ENCODE data around the gene GRID2.

The GRID2 gene

DNA sequence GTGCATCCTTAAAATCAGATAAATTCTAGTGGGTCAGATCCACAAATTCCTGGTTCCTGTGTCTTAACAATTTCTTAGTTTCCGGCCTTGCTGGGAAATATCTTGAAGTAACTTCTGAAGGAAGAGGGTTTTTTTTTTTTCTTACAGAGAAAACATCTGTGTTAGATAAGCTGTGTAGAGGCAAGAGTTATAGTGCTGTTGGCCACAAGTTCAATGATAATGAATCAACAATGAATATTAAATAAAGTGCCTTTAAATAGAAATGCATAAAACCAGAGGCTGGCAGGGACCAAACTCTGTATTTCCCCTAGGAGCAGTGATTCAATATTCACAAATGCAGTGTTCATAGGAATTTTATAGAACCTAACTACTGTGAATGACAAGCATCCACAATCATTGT lies 812.9 kb downstream of the GRID2 start:
- DNase-seq = no peak

DNA sequence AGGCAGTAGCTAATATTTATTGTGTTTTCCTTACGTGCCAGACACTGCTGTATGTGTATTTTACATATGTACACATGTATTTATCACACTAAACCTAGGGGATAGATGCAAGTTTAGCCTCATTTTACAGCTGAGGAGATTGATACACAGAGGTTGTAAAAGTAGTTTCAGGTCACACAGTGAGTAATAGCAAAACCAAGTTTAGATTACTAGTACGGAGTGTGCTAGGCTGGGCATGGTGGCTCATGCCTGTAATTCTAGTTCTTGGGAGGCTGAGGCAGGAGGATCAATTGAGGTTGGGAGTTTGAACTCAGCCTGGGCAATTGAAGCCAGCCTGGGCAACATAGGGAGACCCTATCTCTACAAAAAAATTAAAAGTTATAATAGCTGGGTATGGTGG lies 823.7 kb downstream of the GRID2 start:
- DNase-seq = no peak

DNA sequence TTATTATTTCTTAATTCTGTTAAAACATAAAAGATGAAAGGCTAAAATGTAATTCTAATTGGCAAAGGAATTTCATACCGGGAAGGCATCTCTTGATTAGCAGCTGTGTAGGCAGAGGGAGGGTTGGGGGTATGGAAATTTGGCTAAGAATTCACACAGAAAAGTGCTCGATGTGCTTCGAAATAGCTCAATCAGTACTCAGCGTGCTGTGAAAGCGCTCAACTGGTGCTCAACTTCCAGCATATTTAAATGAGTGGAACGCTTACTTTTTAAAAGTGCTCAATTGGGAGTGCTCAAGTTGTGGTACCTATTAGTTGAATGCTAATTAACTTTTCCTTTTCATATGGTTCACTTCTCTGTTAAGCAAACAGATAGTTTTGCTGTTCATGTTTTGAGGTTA lies 828.9 kb downstream of the GRID2 start:
- DNase-seq = no peak

DNA sequence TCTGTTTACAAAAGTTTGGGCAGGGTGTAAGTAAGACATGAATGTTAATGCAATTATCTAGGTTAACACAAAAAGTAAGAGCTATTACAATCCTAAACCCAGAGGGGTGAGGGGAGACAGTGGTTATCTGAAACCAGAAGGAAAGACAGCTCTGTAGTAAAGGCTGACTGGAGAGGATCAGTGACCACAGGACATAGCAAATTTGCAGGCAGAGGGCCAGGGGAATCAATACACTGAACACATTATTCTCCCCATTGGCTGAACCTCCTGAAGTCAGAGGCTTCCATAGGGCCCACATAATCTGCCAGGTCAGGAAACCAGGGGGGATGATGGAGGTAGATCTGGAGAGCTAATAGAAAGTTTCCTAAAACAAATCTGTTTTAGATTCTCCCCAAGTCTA lies 835.4 kb downstream of the GRID2 start:
- DNase-seq = no peak

DNA sequence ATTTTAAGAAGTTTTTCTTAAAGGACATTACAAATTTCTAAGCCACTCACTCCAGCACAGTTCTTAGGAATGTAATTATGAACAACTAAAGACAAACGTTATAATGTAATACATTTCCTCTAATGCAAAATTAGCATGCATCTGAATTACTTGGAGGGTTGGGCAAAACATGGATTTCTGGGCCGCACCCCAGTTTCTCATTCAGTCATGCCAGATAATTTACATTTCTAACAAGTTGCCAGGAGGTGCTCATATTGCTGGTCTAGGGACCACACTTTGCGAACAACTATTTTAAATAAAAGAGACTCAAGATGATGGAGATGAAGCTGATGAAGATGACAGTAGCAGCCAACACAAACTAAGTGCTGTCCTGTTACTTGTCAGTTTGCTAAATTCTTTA lies 840.1 kb downstream of the GRID2 start:
- no peak for DNase-seq

DNA sequence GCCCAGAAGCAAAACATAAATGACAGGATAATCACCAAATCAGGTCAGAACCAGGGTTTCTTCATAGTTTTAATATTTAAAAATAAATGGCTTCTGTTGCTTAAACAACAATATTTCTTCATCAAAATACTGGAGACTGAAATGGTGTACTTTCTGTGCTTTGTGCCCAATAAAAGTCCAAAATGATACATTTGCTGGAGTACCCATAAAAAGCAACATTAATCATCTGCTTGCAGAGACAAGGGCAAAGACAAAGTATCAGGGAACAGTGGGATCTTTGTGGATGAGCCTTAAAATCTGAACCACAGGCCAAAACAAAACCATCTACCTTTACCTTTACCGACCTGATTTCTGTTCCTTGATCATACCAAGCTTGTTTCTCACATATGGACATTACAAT lies 840.9 kb downstream of the GRID2 start:
- DNase-seq = no peak

DNA sequence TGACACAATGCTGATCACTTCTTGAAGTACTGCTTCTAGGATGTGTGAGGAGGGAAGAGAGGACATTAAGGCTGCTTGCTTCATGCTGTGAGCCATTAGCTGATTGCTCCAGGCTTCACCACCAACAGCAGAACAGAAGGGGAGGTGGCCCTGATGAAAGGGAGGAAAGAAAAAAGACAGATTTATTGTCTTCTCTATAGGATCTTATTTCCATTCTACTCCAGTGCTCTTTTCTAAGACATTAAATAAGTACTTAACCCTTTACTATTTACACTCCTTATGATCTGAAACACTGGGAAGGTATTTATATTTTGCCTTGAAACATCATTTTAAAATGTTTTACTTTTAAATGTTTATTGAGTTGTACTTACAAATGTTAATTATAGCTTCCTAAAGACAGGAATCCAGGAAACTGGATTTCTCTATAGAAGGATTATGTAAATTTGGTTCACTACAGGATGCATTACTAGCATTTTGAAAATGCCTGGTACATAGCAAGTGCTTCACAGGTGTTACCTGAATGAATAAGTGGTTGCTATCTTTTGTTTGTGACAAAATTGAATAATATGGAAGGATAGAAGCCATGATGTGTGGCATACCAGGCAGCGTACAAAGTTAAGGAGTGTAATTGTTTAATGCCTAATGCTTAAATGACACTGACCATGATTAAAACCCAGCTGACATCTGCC lies 843.9 kb downstream of the GRID2 start:
- no peak for DNase-seq

DNA sequence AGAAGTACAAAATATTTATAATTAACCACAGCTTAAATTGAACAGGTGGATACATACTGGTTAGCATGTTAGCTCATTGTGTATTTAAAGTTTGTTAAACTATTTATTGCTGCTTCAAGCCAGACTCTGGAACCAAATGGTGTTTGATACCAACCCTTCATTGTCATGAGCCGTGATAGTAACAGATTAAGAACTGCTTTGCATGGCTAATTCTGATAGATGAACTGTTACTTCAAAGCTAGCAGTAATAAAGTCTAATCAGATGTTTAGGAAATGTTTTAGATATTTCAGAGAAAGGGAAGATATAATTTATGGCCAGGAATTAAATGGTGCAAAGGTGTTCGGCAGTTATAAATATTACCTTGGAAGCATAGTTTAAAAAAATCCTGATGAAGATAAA lies 848.7 kb downstream of the GRID2 start:
- DNase-seq = no peak

DNA sequence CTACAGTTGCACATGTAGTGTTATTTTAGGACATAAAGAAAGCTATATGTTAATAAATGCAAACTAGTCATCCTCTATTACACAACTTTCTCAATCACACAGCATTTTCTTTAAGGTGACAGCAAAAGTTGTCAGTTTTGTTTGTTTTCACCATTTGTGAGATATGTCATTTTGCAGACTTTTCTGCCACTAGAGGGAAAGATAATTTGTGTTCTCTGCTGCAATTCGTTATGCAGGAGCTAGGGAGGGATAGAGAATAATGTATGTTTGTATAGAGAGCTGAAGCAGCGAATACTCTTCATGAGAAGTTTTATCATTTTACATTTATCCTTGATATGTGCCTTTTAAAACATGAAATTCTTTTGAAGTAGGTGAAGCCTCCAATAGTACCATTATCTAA lies 854.2 kb downstream of the GRID2 start:
- no peak for DNase-seq

DNA sequence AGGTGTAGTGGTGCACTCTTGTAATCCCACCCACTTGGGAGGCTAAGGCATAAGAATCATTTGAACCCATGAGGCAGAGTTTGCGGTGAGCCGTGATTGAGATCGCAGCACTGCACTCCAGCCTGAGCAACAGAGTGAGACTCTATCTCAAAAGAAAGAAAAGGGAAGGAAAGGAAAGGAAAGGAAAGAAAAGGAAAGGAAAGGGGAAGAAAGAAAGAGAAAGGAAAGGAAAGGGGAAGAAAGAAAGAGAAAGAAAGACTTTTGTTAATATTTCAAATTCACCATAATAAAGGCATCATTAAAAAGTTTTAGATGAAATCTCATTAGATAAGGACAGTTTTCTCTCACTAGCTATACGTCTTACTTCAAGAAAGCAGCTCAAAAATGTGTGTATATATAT lies 864.3 kb downstream of the GRID2 start:
- no peak for DNase-seq

DNA sequence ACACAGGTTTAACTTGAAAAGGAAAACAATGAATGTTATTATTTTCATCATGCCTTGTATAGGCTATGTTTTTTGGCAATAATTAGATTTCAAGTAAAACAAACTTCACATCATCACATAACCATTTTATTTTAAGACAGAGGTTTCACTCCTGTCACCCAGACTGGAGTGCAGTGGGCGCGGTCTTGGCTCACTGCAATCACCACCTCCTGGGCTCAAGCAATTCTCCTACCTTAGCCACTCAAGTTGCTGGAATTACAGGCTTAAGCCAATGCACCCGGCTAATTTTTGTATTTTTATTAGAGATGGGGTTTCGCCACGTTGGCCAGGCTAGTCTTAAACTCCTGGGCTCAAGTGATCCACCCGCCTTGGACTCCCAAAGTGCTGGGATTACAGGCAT lies 866.2 kb downstream of the GRID2 start:
- DNase-seq = no peak

DNA sequence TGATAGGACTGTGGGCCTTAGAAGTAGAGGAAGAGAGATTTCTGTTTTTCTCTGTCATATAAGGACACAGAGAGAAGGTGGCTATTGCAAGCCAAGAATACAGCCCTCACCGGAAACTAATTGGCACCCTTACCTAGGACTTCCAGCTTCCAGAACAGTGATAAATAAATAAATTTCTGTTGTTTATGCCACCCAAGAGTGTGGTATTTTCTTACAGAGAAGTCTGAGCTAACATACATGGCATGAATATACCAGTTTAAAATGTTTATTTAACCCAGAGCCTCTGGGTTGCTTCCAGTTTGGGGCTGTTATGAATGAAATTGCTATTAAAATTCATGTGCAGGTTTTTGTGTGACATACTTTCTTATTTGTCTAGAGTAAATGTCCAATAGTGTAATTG lies 870.8 kb downstream of the GRID2 start:
- DNase-seq = no peak

DNA sequence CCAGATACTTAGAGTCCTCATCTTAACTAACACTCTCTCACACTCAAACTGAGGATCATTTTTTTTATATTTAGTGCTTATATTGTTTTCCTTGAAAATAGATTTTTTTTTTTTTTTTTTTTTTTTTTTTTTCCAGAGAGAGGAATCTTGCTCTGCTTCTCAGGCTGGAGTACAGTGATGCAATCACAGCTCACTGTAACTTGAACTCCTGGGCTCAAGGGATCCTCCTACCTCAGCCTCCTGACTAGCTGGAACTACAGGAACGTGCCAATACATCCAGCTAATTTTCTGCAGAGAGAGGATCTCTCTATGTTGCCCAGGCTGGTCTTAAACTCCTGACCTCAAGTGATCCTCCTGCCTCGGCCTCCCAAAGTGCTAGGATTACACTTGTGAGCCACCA lies 874.5 kb downstream of the GRID2 start:
- no peak for DNase-seq

DNA sequence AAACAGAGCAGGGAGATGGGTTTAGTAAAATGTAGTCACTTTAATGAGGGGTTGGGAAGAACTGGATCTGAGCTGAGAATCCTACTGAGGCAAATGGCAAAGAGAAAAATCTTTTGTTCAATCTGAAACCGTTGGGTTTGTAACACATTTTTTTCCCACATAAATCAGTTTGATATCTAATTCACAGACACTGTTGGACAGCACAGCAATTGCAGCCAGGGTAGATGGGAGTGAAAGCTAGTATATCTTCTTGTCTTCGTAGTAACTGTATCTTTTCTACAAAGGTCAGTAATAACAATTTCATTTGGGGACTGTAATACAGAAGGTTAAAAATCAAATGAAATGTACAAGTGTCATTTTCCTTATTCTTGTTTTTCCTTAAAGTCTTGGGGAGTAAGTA lies 875.3 kb downstream of the GRID2 start:
- no peak for DNase-seq

DNA sequence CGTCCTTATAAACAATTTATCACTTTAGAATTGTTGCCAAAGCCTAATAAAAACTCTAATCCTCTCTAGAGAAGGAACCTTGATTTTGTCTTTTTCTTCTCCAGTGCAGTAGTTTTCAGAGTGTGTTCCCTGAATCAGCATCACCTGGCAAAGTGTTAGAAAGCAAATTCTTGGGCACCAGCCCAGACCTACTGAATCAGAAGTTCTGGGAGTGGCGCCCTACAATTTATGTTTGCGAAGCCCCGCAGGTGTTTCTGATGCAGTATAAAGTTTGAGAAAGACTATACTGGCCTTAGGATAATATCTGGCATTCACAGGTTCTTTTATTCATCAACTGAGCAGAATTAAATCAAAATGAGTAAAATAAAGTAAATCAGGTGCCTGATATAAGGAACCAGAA lies 879.0 kb downstream of the GRID2 start:
- DNase-seq = no peak

DNA sequence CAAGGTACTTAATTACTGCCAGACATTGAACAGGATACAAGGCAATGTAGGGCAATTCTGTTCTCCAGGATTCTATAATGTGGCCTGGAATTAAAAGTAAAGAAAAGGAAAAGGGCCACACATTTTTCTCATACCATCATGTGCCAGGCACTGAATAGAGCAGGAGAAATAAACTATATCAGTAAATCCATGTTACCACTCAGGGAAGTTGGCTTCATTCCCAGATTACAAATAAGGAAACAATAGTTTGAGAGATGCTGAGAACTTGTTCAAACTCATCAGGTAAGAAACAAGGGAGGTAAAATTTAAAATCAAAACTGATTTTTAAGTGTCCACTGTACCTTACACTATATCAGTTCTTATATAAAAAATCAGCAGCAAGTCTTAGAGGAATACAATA lies 879.8 kb downstream of the GRID2 start:
- DNase-seq = no peak

DNA sequence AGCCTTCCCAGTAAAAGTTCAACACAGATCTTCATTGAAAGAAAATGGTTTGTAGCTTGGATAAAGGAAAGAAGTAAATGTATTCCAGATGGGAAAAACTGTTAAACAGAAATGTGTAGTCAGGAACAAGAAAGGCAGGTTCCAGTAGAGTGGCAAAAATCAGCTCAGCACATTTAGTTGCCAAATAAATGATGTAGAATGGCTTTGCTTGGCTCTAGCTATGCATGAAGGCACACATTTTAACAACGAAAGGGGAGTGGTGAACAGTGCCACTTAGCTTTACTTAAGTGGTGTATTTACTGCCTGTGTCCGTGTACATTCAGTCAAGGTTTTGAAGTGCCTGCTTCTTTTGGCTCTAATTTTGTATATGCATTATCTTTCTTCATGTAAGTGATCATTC lies 880.3 kb downstream of the GRID2 start:
- DNase-seq = no peak

DNA sequence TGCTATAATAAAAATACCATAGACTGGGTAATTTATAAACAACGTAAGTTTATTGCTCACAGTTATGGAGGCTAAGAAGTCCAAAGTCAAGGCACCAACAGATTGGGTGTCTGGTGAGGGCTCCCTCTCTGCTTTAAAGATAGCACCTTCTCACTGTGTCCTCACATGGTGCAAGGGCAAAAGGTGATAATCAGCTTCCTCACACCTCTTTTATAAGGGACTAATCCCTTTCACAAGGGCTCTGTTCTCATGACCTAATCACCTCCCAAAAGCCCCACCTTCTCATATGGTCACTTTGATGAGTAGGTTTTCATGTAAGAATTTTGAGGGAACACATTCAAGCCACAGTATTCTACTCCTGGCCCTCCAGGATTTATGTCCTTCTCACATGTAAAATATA lies 883.1 kb downstream of the GRID2 start:
- no peak for DNase-seq

DNA sequence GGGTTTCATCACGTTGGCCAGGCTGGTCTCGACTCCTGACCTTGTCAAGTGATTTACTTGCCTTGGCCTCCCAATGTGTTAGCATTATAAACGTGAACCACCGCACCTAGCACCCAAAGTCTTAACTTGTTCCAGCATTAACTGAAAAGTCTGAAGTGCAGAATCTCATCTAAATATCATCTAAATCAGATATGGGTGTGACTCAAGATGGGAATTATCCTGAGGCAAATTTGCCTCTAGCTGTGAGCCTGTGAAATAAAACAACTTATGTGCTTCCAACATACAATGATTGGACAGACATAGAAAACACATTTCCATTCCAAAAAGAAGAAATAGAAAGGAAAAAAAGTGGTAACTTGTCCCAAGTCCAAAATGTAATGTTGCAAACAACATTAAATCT lies 883.7 kb downstream of the GRID2 start:
- no peak for DNase-seq

DNA sequence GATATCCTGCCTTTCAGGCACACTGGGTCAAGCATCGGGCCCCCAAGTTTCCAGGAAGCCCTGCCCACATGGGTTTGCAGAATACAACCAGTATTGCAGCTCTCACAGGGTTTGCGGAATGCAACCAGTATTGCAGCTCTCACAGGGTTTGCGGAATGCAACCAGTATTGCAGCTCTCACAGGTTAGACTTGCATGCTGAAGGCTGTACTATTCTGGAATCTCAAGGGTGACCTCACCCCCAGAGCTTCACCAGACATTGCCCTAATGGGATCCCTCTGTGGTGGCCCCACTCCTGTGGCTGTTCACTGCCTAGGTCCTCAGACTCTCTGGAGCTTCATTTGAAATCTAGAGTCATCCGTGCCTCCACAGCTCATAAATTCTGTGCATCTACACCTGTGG lies 884.1 kb downstream of the GRID2 start:
- no peak for DNase-seq

DNA sequence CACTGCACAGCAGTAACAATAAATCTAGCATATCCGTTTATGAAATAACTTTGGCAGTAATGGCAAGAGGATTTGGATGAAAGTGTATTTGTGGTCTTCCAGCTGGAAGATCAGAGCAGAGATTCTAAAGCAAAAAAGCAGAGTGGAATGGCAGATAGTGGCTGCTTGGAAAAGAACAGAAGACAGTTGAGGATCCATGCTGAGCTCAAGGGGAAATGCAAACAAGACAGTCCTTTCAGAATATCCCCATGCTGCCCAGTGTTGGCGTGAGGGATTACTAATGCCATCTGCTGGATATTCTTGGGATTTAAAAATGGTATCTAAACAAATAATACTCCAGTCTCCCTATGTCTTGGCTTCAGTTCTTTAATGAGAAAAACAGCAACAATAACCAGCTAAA lies 895.7 kb downstream of the GRID2 start:
- DNase-seq = no peak

DNA sequence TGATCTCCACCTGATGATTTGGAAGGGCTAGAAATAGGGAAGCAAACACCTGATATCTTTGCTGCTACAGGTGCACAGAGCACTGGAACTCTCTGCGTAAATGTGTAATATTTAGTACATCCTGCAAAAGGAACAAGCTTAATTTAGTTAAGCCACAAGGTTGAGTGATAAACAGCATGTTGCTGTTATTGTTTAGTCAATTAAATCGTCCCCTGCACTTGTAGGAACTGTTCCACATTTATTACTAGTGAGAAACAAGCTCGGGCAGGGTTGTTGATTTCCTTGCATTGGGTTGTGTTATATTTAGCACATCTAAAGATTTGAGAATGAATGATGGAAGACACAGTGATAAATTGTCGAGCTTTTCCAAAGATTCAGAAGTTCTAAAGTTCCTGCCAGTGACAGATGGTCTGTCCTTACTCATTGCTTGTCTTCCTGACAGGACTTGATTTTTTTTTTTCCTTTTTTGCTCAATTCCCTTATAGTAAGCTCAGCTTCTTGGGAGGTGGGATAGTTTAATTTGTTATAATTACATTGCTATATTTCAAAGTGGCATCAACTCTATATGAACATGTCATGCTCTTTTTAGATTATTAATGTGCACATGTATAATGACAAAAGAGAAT lies 897.8 kb downstream of the GRID2 start:
- DNase-seq = no peak

DNA sequence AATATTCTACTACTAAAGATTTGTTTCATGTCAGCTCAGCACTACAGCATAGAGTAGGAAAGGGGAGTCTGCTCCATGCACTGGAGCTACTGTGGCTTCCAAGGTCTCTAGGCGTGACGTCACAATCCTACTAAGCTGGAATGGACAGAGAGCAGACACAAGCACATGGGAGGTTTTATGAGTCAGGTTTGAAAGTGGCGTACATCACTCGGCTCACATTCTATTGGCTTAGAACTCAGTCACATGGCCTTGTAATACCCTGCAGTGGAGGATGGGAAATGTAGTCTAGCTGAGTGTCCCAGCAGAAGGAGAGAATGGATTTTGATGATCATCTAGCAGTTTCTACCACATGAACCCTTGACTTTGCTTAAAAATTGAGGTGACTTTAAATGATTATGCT lies 899.9 kb downstream of the GRID2 start:
- DNase-seq = no peak

DNA sequence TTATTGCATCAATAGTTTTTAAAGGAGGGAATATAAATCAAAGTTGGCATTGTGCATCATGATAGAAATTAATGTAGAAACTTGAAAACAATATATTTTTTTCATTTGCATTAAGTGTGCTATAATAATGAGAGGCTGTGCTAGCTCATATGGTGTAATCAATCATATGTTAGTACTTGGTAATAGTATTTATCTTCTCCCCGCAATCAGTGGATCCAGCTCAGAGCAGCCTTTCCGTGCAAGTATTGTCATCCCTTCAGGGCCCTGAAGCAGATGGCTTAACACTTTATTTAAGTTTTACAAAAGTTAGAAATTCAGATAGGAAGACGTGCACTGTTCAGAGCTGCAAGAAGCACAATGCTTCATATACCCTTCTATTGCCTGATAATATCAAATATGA lies 908.5 kb downstream of the GRID2 start:
- no peak for DNase-seq

DNA sequence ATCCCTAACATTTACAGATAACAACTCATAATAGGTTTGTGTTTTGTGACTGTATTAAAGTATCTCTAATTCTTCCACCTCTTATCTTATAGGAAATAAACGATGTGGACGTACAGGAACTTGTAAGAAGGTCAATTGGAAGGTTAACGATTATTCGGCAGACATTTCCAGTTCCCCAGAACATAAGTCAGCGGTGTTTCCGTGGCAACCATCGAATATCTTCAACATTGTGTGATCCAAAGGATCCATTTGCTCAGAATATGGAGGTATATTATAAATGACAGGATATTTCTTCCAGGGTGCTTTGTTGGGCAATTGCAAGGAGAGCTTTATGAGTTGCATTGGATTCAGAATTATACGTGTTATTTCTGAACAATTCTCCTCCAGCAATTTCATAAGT lies 912.9 kb downstream of the GRID2 start:
- no peak for DNase-seq
